Liver (tissue), 9 donors: ENCODE results near the gene RNF151. TPM values are rescaled to one million over a fixed set of nuclear protein-coding genes. Genes with fewer than 3 reads are reported as not detected.

Experiments
- DNase-seq: peaks from one replicate; pipeline ENCODE4 v3.0.0-alpha.2; 2017; ENCODE audit warnings: low spot score
- H3K27ac ChIP-seq, 2 donors: one replicate each; pipeline ENCODE4 v1.7.0; 2013; ENCODE audit warnings: inconsistent platforms in 2 of 2, low read length in 2 of 2, control low read depth in 1 of 2, low read depth in 1 of 2, mild to moderate bottlenecking in 1 of 2
- H3K27me3 ChIP-seq, 4 donors: one replicate each; pipeline versions ENCODE4 v1.6.1 to v1.7.0; 2013; ENCODE audit warnings: low read length in 3 of 4, inconsistent platforms in 1 of 4, mild to moderate bottlenecking in 1 of 4, moderate library complexity in 1 of 4; ENCODE audit not compliant: control insufficient read depth in 4 of 4, insufficient read depth in 4 of 4
- H3K36me3 ChIP-seq, 4 donors: one replicate each; pipeline versions ENCODE4 v1.6.1 to v1.7.0; 2013; ENCODE audit warnings: low read length in 3 of 4, mild to moderate bottlenecking in 3 of 4, low read depth in 1 of 4, moderate library complexity in 1 of 4; ENCODE audit not compliant: control insufficient read depth in 4 of 4, insufficient read depth in 3 of 4
- H3K4me1 ChIP-seq, 4 donors: one replicate each; pipeline versions ENCODE4 v1.6.1 to v1.7.0; 2013; ENCODE audit warnings: low read length in 3 of 4, mild to moderate bottlenecking in 3 of 4, moderate library complexity in 1 of 4; ENCODE audit not compliant: control insufficient read depth in 4 of 4, insufficient read depth in 4 of 4
- H3K4me3 ChIP-seq, 3 donors: one replicate each; pipeline versions ENCODE4 v1.6.1 to v1.7.0; 2013; ENCODE audit warnings: low read length in 3 of 3, control low read depth in 1 of 3, low read depth in 1 of 3, mild to moderate bottlenecking in 1 of 3
- H3K9ac ChIP-seq, 2 donors: one replicate each; pipeline ENCODE4 v1.7.0; 2013; ENCODE audit warnings: low read length in 2 of 2, mild to moderate bottlenecking in 2 of 2, moderate library complexity in 2 of 2, control low read depth in 1 of 2, low read depth in 1 of 2
- H3K9me3 ChIP-seq, 4 donors: one replicate each; pipeline versions ENCODE4 v1.6.1 to v1.7.0; 2013; ENCODE audit warnings: low read length in 3 of 4; ENCODE audit not compliant: control insufficient read depth in 4 of 4
- EGR1 ChIP-seq, 2 donors: IDR thresholded peaks; 2 replicates each; pipeline ENCODE4 v1.6.1; 2016 to 2018; ENCODE audit warnings: antibody characterized with exemption in 2 of 2, low read depth in 2 of 2
- FOXA2 ChIP-seq: IDR thresholded peaks from 2 replicates; pipeline ENCODE4 v1.6.1; 2016; ENCODE audit warnings: antibody characterized with exemption
- GABPA ChIP-seq, 2 donors: IDR thresholded peaks in 1 of 2; conservative IDR thresholded peaks in 1 of 2; 2 replicates each; pipeline ENCODE4 v1.6.1; 2016; ENCODE audit warnings: antibody characterized with exemption in 2 of 2, mild to moderate bottlenecking in 1 of 2, moderate library complexity in 1 of 2
- HNF4A ChIP-seq, 2 donors: conservative IDR thresholded peaks; 2 replicates each; pipeline ENCODE4 v1.6.1; 2016; ENCODE audit warnings: antibody characterized with exemption in 2 of 2, mild to moderate bottlenecking in 2 of 2
- HNF4G ChIP-seq: IDR thresholded peaks from 2 replicates; pipeline ENCODE4 v1.6.1; 2016; ENCODE audit warnings: antibody characterized with exemption
- JUND ChIP-seq, 2 donors: IDR thresholded peaks; 2 replicates each; pipeline ENCODE4 v1.6.1; 2016; ENCODE audit warnings: antibody characterized with exemption in 2 of 2
- NR2F2 ChIP-seq: IDR thresholded peaks from 2 replicates; pipeline ENCODE4 v1.6.1; 2016; ENCODE audit warnings: antibody characterized with exemption
- RXRA ChIP-seq, 2 donors: IDR thresholded peaks; 2 replicates each; pipeline ENCODE4 v1.6.1; 2017 to 2018; ENCODE audit warnings: antibody characterized with exemption in 2 of 2, mild to moderate bottlenecking in 1 of 2
- SP1 ChIP-seq: IDR thresholded peaks from 2 replicates; pipeline ENCODE4 v1.6.1; 2018; ENCODE audit warnings: antibody characterized with exemption, mild to moderate bottlenecking
- YY1 ChIP-seq: IDR thresholded peaks from 2 replicates; pipeline ENCODE4 v1.6.1; 2016; ENCODE audit warnings: antibody characterized with exemption, mild to moderate bottlenecking
- ZBTB33 ChIP-seq: IDR thresholded peaks from 2 replicates; pipeline ENCODE4 v1.6.1; 2016; ENCODE audit warnings: antibody characterized with exemption
- WGBS: extraction: QIAGEN DNeasy Blood & Tissue Kit; methylation state at CpG from one replicate; pipeline ENCODE4 v1.1.7; 2013; 5-methylcytosine and 5-hydroxymethylcytosine counted together
- polyA plus RNA-seq, 2 donors: library from polyadenylated mRNA; stranded (reverse) in 1 of 2; unstranded in 1 of 2; fragments of 200-250 nt in 1 of 2; fragments of >200 nt in 1 of 2; fragmentation: Nextera tagmentation in 1 of 2; extraction: Ambion mirVana in 1 of 2; gene quantifications; one replicate each; pipeline versions ENCODE4 v1.2.1 to v1.2.3, GENCODE V29; 2013 to 2015
- total RNA-seq, 2 donors: library from RNA; depleted of rRNA; stranded (reverse); fragments of >200 nt; gene quantifications; one replicate each; pipeline ENCODE4 v1.2.3, GENCODE V29; 2014
- TF ChIP-seq, protein P1 (sequence below): IDR thresholded peaks from 2 replicates; pipeline ENCODE4 v1.6.1; 2016; ENCODE audit warnings: antibody characterized with exemption, mild to moderate bottlenecking
- TF ChIP-seq, protein P2 (sequence below): IDR thresholded peaks from 2 replicates; pipeline ENCODE4 v1.6.1; 2016; ENCODE audit warnings: antibody characterized with exemption
- TF ChIP-seq, protein P3 (sequence below): IDR thresholded peaks from 2 replicates; pipeline ENCODE4 v1.6.1; 2016; ENCODE audit warnings: antibody characterized with exemption
- donor health status: healthy.
- donor health status: healthy.
- donor health status: healthy.
- donor health status: healthy.
- donor health status: healthy.

Gene RNF151
- total and polyA plus RNA-seq, 4 donors, result not detected

GRCh38 chr16:1922357-1922756 is 44.3 kb upstream of the RNF151 start (continued):
- TF ChIP-seq, protein P1, sequence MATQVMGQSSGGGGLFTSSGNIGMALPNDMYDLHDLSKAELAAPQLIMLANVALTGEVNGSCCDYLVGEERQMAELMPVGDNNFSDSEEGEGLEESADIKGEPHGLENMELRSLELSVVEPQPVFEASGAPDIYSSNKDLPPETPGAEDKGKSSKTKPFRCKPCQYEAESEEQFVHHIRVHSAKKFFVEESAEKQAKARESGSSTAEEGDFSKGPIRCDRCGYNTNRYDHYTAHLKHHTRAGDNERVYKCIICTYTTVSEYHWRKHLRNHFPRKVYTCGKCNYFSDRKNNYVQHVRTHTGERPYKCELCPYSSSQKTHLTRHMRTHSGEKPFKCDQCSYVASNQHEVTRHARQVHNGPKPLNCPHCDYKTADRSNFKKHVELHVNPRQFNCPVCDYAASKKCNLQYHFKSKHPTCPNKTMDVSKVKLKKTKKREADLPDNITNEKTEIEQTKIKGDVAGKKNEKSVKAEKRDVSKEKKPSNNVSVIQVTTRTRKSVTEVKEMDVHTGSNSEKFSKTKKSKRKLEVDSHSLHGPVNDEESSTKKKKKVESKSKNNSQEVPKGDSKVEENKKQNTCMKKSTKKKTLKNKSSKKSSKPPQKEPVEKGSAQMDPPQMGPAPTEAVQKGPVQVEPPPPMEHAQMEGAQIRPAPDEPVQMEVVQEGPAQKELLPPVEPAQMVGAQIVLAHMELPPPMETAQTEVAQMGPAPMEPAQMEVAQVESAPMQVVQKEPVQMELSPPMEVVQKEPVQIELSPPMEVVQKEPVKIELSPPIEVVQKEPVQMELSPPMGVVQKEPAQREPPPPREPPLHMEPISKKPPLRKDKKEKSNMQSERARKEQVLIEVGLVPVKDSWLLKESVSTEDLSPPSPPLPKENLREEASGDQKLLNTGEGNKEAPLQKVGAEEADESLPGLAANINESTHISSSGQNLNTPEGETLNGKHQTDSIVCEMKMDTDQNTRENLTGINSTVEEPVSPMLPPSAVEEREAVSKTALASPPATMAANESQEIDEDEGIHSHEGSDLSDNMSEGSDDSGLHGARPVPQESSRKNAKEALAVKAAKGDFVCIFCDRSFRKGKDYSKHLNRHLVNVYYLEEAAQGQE, result no peak
- TF ChIP-seq JUND (IDR thresholded peaks at IDR 0.05) (no peak), HNF4A (conservative IDR thresholded peaks at IDR 0.05) (no peak)

GRCh38 chr16:1923299-1924034 is 43.2 kb upstream of the RNF151 start:
- peaks cover 7 to 20% (median 10%) of the 10 kb centered on the region in 4 donors for H3K27me3 ChIP-seq

GRCh38 chr16:1924095-1924494 is 42.6 kb upstream of the RNF151 start:
- no peak for DNase-seq
- no peak overlapping the region for H3K9ac ChIP-seq
- H3K27me3 ChIP-seq, result peaks cover 7 to 20% (median 9%) of the 10 kb centered on the region in 4 donors
- no peaks in the 10 kb centered on the region for H3K9me3 ChIP-seq
- H3K4me3 ChIP-seq, result no peak overlapping the region
- H3K4me1 ChIP-seq, result peaks cover 0 to 2% (median under 1%) of the 10 kb centered on the region in 4 donors
- 83% methylated on average over 5 of the region's 5 CpGs for WGBS
- TF ChIP-seq NR2F2 (no peak), EGR1 (IDR thresholded peaks at IDR 0.05; ENCODE audit: low read depth in 2 of 2) (no peak), GABPA (IDR thresholded peaks at IDR 0.05 in 1 of 2, conservative IDR thresholded peaks at IDR 0.05 in 1 of 2) (no peak), HNF4A (conservative IDR thresholded peaks at IDR 0.05) (no peak)
- no peak overlapping the region for H3K27ac ChIP-seq
- no peaks in the 10 kb centered on the region for H3K36me3 ChIP-seq

More at GRCh38 chr16:1923299-1924034, 43.2 kb upstream of the RNF151 start:
- DNase-seq, result no peak
- Histone ChIP-seq H3K27ac (no peak overlapping the region), H3K4me1 (peaks cover 0 to 4% (median 2%) of the 10 kb centered on the region in 4 donors), H3K9me3 (no peaks in the 10 kb centered on the region), H3K4me3 (no peak overlapping the region), H3K9ac (no peak overlapping the region), H3K36me3 (no peaks in the 10 kb centered on the region)
- 40% methylated on average over 24 of the region's 24 CpGs for WGBS
- TF ChIP-seq RXRA (IDR thresholded peaks at IDR 0.05) (no peak), GABPA (IDR thresholded peaks at IDR 0.05 in 1 of 2, conservative IDR thresholded peaks at IDR 0.05 in 1 of 2) (no peak), HNF4A (conservative IDR thresholded peaks at IDR 0.05) (no peak), HNF4G (no peak), SP1 (no peak), YY1 (no peak), FOXA2 (no peak), JUND (IDR thresholded peaks at IDR 0.05) (no peak), ZBTB33 (no peak)
- TF ChIP-seq, protein P2, sequence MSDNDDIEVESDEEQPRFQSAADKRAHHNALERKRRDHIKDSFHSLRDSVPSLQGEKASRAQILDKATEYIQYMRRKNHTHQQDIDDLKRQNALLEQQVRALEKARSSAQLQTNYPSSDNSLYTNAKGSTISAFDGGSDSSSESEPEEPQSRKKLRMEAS, result no peak
- TF ChIP-seq, protein P3, sequence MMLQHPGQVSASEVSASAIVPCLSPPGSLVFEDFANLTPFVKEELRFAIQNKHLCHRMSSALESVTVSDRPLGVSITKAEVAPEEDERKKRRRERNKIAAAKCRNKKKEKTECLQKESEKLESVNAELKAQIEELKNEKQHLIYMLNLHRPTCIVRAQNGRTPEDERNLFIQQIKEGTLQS, result no peak
